Thymus (tissue), 11 donors: ENCODE measurements around the gene CYB5B. TPM values are rescaled to one million over a fixed set of nuclear protein-coding genes. Genes with fewer than 3 reads are reported as not detected.

ENCODE experiments used
- DNase-seq, 9 donors: peaks; one replicate each; pipeline ENCODE4 v3.0.0-alpha.2; 2013; ENCODE audit warnings: low spot score in 9 of 9, low read depth in 6 of 9, missing footprints in 1 of 9
- H3K27ac ChIP-seq, 2 donors: one replicate each; pipeline ENCODE4 v1.5.1; 2013; ENCODE audit warnings: control low read depth in 1 of 2, low read depth in 1 of 2, low read length in 1 of 2, mild to moderate bottlenecking in 1 of 2, moderate library complexity in 1 of 2
- H3K27me3 ChIP-seq, 2 donors: one replicate each; pipeline ENCODE4 v1.5.1; 2013; ENCODE audit warnings: low read length in 1 of 2; ENCODE audit not compliant: control insufficient read depth in 2 of 2, insufficient read depth in 1 of 2
- H3K36me3 ChIP-seq, 2 donors: one replicate each; pipeline ENCODE4 v1.5.1; 2013; ENCODE audit warnings: low read length in 1 of 2, mild to moderate bottlenecking in 1 of 2, moderate library complexity in 1 of 2; ENCODE audit not compliant: control insufficient read depth in 2 of 2, insufficient read depth in 2 of 2
- H3K4me1 ChIP-seq, 2 donors: one replicate each; pipeline ENCODE4 v1.5.1; 2013; ENCODE audit warnings: low read length in 2 of 2; ENCODE audit not compliant: control insufficient read depth in 2 of 2, insufficient read depth in 2 of 2
- H3K4me3 ChIP-seq, 2 donors: one replicate each; pipeline ENCODE4 v1.5.1; 2013; ENCODE audit warnings: low read length in 2 of 2, control low read depth in 1 of 2, mild to moderate bottlenecking in 1 of 2
- H3K9me3 ChIP-seq, 2 donors: one replicate each; pipeline ENCODE4 v1.5.1; 2013; ENCODE audit warnings: low read length in 1 of 2, mild to moderate bottlenecking in 1 of 2; ENCODE audit not compliant: control insufficient read depth in 2 of 2, insufficient read depth in 1 of 2
- WGBS: extraction: QIAGEN DNeasy Blood & Tissue Kit; methylation state at CpG from one replicate; pipeline ENCODE4 v1.1.7; 2013; 5-methylcytosine and 5-hydroxymethylcytosine counted together
- polyA plus RNA-seq: library from polyadenylated mRNA; stranded (reverse); fragments of 200-250 nt; gene quantifications from one replicate; pipeline ENCODE4 v1.2.3, GENCODE V29; 2013
- total RNA-seq: library from RNA; stranded (reverse); fragments of 120-200 nt; gene quantifications from one replicate; pipeline ENCODE4 v1.2.4, GENCODE V29; 2013
- donor health status: healthy.

Gene CYB5B
- total and polyA plus RNA-seq, 2 donors, result 64.8 to 76.4 TPM

- Histone ChIP-seq H3K4me3 (no peak overlapping the region), H3K36me3 (peaks cover 11 to 26% of the 10 kb centered on the region in 2 donors), H3K4me1 (peaks cover 5 to 7% of the 10 kb centered on the region in 2 donors), H3K9me3 (no peaks in the 10 kb centered on the region), H3K27me3 (no peaks in the 10 kb centered on the region), H3K27ac (no peak overlapping the region)
- WGBS, result 94% methylated on average over 3 of the region's 3 CpGs
- no peak for DNase-seq
These were observed 24.2 kb downstream of the CYB5B start for GRCh38 chr16:69448470-69449193.

- WGBS, result 70% methylated on average over 4 of the region's 4 CpGs
- no peak for DNase-seq
- Histone ChIP-seq H3K9me3 (no peaks in the 10 kb centered on the region), H3K4me1 (no peaks in the 10 kb centered on the region), H3K27me3 (no peaks in the 10 kb centered on the region), H3K4me3 (no peak overlapping the region), H3K27ac (no peak overlapping the region), H3K36me3 (peaks cover 7 to 31% of the 10 kb centered on the region in 2 donors)
These were observed 26.7 kb downstream of the CYB5B start for GRCh38 chr16:69451166-69451565.

GRCh38 chr16:69453936-69454335 is 29.5 kb downstream of the CYB5B start:
- DNase-seq, result no peak
- H3K4me3 ChIP-seq, result no peak overlapping the region
- H3K36me3 ChIP-seq, result peaks cover 3 to 19% of the 10 kb centered on the region in 2 donors
- WGBS, result 50% methylated on average over 1 of the region's 1 CpG
- H3K27me3 ChIP-seq, result no peaks in the 10 kb centered on the region
- H3K9me3 ChIP-seq, result no peaks in the 10 kb centered on the region
- H3K4me1 ChIP-seq, result no peaks in the 10 kb centered on the region
- no peak overlapping the region for H3K27ac ChIP-seq

GRCh38 chr16:69463876-69464275 is 39.5 kb downstream of the CYB5B start:
- Histone ChIP-seq H3K4me3 (no peak overlapping the region), H3K4me1 (peaks cover 0 to 9% of the 10 kb centered on the region in 2 donors), H3K27me3 (no peaks in the 10 kb centered on the region), H3K9me3 (no peaks in the 10 kb centered on the region), H3K27ac (no peak overlapping the region), H3K36me3 (peaks cover 10 to 23% of the 10 kb centered on the region in 2 donors)
- DNase-seq, result no peak

- DNase-seq, result no peak
- Histone ChIP-seq H3K27me3 (no peaks in the 10 kb centered on the region), H3K27ac (no peak overlapping the region), H3K4me3 (no peak overlapping the region), H3K36me3 (peaks cover 10 to 17% of the 10 kb centered on the region in 2 donors), H3K4me1 (peaks cover 0 to 11% of the 10 kb centered on the region in 2 donors), H3K9me3 (no peaks in the 10 kb centered on the region)
- WGBS, result 77% methylated on average over 6 of the region's 6 CpGs
These were observed 40.8 kb downstream of the CYB5B start for GRCh38 chr16:69465083-69465721.

GRCh38 chr16:69465881-69466280 is 41.5 kb downstream of the CYB5B start:
- H3K4me3 ChIP-seq, result no peak overlapping the region
- WGBS, result 73% methylated on average over 6 of the region's 6 CpGs
- no peaks in the 10 kb centered on the region for H3K9me3 ChIP-seq
- H3K36me3 ChIP-seq, result peaks cover 10 to 17% of the 10 kb centered on the region in 2 donors
- H3K27ac ChIP-seq, result no peak overlapping the region
- peaks cover 0 to 11% of the 10 kb centered on the region in 2 donors for H3K4me1 ChIP-seq
- no peaks in the 10 kb centered on the region for H3K27me3 ChIP-seq
- no peak for DNase-seq

- H3K36me3 ChIP-seq, result peaks cover 10 to 17% of the 10 kb centered on the region in 2 donors
- no peaks in the 10 kb centered on the region for H3K27me3 ChIP-seq
- H3K27ac ChIP-seq, result no peak overlapping the region
- 61% methylated on average over 2 of the region's 2 CpGs for WGBS
- H3K9me3 ChIP-seq, result no peaks in the 10 kb centered on the region
- H3K4me3 ChIP-seq, result no peak overlapping the region
- peaks cover 0 to 11% of the 10 kb centered on the region in 2 donors for H3K4me1 ChIP-seq
- no peak for DNase-seq
These were observed 42.1 kb downstream of the CYB5B start for GRCh38 chr16:69466547-69466946.

- Histone ChIP-seq H3K9me3 (no peaks in the 10 kb centered on the region), H3K4me3 (no peak overlapping the region), H3K4me1 (peaks cover 0 to 11% of the 10 kb centered on the region in 2 donors), H3K36me3 (peaks cover 10 to 17% of the 10 kb centered on the region in 2 donors), H3K27ac (no peak overlapping the region), H3K27me3 (no peaks in the 10 kb centered on the region)
- WGBS, result 92% methylated on average over 1 of the region's 1 CpG
- no peak for DNase-seq
These were observed 42.7 kb downstream of the CYB5B start for GRCh38 chr16:69467080-69467479.

GRCh38 chr16:69467531-69468204 is 43.2 kb downstream of the CYB5B start:
- Histone ChIP-seq H3K4me1 (peaks cover 0 to 11% of the 10 kb centered on the region in 2 donors), H3K4me3 (no peak overlapping the region), H3K27me3 (no peaks in the 10 kb centered on the region), H3K27ac (no peak overlapping the region), H3K36me3 (peaks cover 8 to 12% of the 10 kb centered on the region in 2 donors), H3K9me3 (no peaks in the 10 kb centered on the region)
- 92% methylated on average over 8 of the region's 8 CpGs for WGBS
- no peak for DNase-seq
